Measurements from ENCODE around the gene CCL26. TPM values are rescaled to one million over a fixed set of nuclear protein-coding genes. Genes with fewer than 3 reads are reported as not detected.
"Not testable (repeated sequence)": the region's sequence is repeated elsewhere in the genome, so short reads cannot be mapped to it uniquely, and the experiment has no call there.

Gene CCL26
- total RNA-seq, 1 donor from 2014 or later: 1.2 TPM

DNA sequence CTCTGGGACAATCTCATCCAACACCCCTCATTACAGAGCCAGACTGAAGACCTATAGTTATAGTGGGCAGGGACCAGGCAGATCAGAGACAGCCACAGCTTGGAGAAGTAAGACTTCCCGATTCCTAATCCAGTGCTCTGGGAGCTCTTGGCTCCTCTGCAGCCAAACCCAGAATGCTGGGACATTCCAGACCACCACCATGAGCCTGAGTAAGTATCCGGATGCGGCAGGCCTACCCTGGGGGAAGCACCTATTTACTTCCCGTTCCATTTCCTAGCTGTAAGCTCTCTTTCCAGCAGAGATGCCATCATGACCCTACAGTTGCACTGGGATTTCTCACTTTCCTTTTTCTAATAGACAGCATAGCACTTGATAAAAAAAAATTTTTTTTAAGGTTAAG, 49.6 kb downstream of the CCL26 start:
- H3K27me3 ChIP-seq: no peaks in the 10 kb centered on the region
- no peaks in the 10 kb centered on the region for H3K9me3 ChIP-seq
- H3K4me3 ChIP-seq: no peak overlapping the region
- H3K27ac ChIP-seq: no peak overlapping the region
- TF ChIP-seq, protein P1, sequence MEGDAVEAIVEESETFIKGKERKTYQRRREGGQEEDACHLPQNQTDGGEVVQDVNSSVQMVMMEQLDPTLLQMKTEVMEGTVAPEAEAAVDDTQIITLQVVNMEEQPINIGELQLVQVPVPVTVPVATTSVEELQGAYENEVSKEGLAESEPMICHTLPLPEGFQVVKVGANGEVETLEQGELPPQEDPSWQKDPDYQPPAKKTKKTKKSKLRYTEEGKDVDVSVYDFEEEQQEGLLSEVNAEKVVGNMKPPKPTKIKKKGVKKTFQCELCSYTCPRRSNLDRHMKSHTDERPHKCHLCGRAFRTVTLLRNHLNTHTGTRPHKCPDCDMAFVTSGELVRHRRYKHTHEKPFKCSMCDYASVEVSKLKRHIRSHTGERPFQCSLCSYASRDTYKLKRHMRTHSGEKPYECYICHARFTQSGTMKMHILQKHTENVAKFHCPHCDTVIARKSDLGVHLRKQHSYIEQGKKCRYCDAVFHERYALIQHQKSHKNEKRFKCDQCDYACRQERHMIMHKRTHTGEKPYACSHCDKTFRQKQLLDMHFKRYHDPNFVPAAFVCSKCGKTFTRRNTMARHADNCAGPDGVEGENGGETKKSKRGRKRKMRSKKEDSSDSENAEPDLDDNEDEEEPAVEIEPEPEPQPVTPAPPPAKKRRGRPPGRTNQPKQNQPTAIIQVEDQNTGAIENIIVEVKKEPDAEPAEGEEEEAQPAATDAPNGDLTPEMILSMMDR (IDR thresholded peaks at IDR 0.05): no peak
- H3K36me3 ChIP-seq: no peaks in the 10 kb centered on the region
- intact Hi-C loops (cut with DNase I): no loop called here
- DNase-seq: no peak
- ATAC-seq: no peak
- peaks cover 29% of the 10 kb centered on the region for H3K4me1 ChIP-seq

GRCh38 chr7:75721922-75722321, 50.1 kb downstream of the CCL26 start:
- H3K27me3 ChIP-seq; DNase-seq; intact Hi-C loops (cut with DNase I); H3K4me3 ChIP-seq; H3K9me3 ChIP-seq; H3K36me3 ChIP-seq; H3K27ac ChIP-seq; ATAC-seq: not testable (repeated sequence)
- H3K4me1 ChIP-seq: peaks cover 25% of the 10 kb centered on the region

- TF ChIP-seq, protein P1 (IDR thresholded peaks at IDR 0.05): no peak
- ATAC-seq (no peak), DNase-seq (no peak)
- Histone ChIP-seq H3K27ac (no peak overlapping the region), H3K36me3 (no peaks in the 10 kb centered on the region), H3K4me3 (no peak overlapping the region), H3K9me3 (no peaks in the 10 kb centered on the region), H3K4me1 (peaks cover 25% of the 10 kb centered on the region), H3K27me3 (no peaks in the 10 kb centered on the region)
- intact Hi-C loops (cut with DNase I): no loop called here
Observed at GRCh38 chr7:75721426-75721825, 50.6 kb downstream of the CCL26 start.

GRCh38 chr7:75719626-75720025, 52.4 kb downstream of the CCL26 start:
- H3K27me3 ChIP-seq: no peaks in the 10 kb centered on the region
- H3K27ac ChIP-seq: no peak overlapping the region
- intact Hi-C loops (cut with DNase I): no loop called here
- H3K9me3 ChIP-seq: no peaks in the 10 kb centered on the region
- TF ChIP-seq, protein P1 (IDR thresholded peaks at IDR 0.05): no peak
- DNase-seq: no peak
- peaks cover 25% of the 10 kb centered on the region for H3K4me1 ChIP-seq
- H3K4me3 ChIP-seq: no peak overlapping the region
- H3K36me3 ChIP-seq: no peaks in the 10 kb centered on the region
- ATAC-seq: no peak

Other genes with a start within 250 kb of the CCL26 start
- gene HIP1, start 33.3 kb downstream of the CCL26 start, total RNA-seq: 86.2 TPM
- 4.8 TPM for gene CCL24, start 41.6 kb upstream of the CCL26 start, total RNA-seq
- gene RHBDD2, start 106.8 kb upstream of the CCL26 start, total RNA-seq: 68.6 TPM
- 232 TPM for gene POR, start 142.9 kb upstream of the CCL26 start, total RNA-seq
- 43.9 TPM for gene TMEM120A, start 222.4 kb upstream of the CCL26 start, total RNA-seq

Measured in upper lobe of right lung (tissue), 1 donor.